ENCODE results near the gene AMPH. TPM values are rescaled to one million over a fixed set of nuclear protein-coding genes. Genes with fewer than 3 reads are reported as not detected.
"Not testable (repeated sequence)": the region's sequence is repeated elsewhere in the genome, so short reads cannot be mapped to it uniquely, and the experiment has no call there.

The AMPH gene
- total RNA-seq, 1 donor from 2014 or later = 10.7 TPM

DNA sequence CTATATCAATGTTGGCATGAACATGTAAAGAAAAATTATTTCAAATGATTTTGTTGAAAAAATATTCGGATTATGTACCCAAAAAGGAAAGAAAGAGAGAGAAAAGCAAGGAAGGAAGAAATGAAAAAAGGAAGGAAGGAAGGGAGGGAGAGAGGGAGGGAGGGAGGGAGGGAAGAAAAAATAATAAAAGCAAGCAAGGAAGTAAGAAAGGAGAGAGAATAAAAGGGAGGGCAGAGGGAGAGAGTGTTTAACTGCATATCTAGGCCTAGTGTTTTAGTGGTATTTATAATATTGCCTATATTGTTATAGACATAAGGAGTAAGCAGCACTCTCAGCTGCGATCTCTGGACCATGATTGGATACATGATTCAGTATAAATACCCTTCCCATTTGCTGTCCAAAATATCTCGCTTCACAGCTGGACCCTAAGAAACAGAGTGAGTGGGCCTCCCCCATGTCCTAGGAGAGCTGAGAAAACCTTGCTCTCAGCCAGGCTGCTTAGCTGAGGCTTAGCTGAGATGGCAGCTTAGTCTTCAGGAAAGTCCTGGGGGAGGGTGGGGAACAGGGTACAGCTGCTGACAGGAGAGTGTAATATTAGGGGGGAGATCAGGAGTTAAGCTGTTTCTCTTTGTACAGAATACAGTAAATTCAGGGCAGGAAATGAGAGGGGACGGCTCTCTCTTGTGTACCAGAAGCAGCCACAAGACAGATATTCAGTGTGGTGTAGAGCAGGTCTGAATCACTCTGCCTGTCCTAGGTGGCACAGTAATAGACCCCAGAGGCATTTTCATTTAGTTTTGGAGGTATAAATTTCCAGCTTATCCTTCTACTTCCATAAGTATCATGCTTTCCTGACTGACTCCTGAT, 291.0 kb downstream of the AMPH start:
- Mint-ChIP-seq H3K36me3 (ENCODE audit: unreplicated experiment) (no peaks in the 10 kb centered on the region), H3K4me3 (ENCODE audit: unreplicated experiment) (no peak overlapping the region), H3K9me3 (ENCODE audit: unreplicated experiment) (no peaks in the 10 kb centered on the region), H3K27me3 (ENCODE audit: unreplicated experiment) (no peaks in the 10 kb centered on the region), H3K27ac (ENCODE audit: unreplicated experiment) (no peak overlapping the region), H3K4me1 (ENCODE audit: unreplicated experiment) (peaks cover 5% of the 10 kb centered on the region)
- DNase-seq (ENCODE audit: extremely low spot score, unreplicated experiment) = no peak
- TF ChIP-seq, protein P1, sequence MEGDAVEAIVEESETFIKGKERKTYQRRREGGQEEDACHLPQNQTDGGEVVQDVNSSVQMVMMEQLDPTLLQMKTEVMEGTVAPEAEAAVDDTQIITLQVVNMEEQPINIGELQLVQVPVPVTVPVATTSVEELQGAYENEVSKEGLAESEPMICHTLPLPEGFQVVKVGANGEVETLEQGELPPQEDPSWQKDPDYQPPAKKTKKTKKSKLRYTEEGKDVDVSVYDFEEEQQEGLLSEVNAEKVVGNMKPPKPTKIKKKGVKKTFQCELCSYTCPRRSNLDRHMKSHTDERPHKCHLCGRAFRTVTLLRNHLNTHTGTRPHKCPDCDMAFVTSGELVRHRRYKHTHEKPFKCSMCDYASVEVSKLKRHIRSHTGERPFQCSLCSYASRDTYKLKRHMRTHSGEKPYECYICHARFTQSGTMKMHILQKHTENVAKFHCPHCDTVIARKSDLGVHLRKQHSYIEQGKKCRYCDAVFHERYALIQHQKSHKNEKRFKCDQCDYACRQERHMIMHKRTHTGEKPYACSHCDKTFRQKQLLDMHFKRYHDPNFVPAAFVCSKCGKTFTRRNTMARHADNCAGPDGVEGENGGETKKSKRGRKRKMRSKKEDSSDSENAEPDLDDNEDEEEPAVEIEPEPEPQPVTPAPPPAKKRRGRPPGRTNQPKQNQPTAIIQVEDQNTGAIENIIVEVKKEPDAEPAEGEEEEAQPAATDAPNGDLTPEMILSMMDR (IDR thresholded peaks at IDR 0.05) = no peak

GRCh38 chr7:38336148-38336515, 295.0 kb downstream of the AMPH start:
- H3K27ac Mint-ChIP-seq (ENCODE audit: unreplicated experiment); H3K4me1 Mint-ChIP-seq (ENCODE audit: unreplicated experiment); H3K36me3 Mint-ChIP-seq (ENCODE audit: unreplicated experiment); H3K9me3 Mint-ChIP-seq (ENCODE audit: unreplicated experiment); H3K4me3 Mint-ChIP-seq (ENCODE audit: unreplicated experiment); DNase-seq (ENCODE audit: extremely low spot score, unreplicated experiment): not testable (repeated sequence)
- H3K27me3 Mint-ChIP-seq (ENCODE audit: unreplicated experiment) = peaks cover 11% of the 10 kb centered on the region

DNA sequence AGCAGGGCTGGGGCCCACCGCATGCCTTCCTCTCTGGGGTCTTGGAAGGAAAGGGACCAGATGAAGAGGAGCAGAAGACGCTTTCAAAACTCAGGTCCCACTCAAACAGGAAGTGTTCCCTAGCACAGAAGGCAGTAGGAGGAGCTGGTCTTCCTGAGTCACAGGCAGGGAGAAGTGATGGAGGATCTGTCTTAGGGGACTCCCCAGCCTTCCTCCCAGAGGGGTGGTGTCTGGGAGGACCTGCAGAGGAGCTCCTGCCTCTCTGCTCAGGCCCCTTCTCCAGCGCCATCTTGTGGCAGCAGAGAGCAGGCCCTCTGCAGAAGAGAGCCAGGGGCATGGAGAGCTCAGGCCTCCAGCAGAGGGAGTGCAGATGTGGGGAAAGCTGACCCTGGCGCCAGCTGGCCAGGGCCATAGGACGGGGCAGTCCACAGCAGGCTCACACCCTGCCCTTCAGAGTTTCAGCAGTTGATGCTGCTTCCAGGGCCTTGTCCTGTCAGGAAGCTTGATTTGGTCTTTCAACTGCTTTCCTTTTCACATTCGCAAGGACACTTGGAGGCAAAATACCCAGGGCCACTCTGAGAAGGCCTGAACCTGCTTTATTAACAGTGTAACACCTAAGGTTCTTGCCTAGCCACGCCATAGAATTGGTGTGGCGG, 295.6 kb downstream of the AMPH start:
- Mint-ChIP-seq H3K9me3 (ENCODE audit: unreplicated experiment) (no peaks in the 10 kb centered on the region), H3K4me1 (ENCODE audit: unreplicated experiment) (peaks cover 5% of the 10 kb centered on the region), H3K27ac (ENCODE audit: unreplicated experiment) (no peak overlapping the region), H3K36me3 (ENCODE audit: unreplicated experiment) (no peaks in the 10 kb centered on the region), H3K27me3 (ENCODE audit: unreplicated experiment) (peaks cover 11% of the 10 kb centered on the region), H3K4me3 (ENCODE audit: unreplicated experiment) (no peak overlapping the region)
- DNase-seq (ENCODE audit: extremely low spot score, unreplicated experiment) = peak; percentile 90
- TF ChIP-seq, protein P1 (IDR thresholded peaks at IDR 0.05) = peak; percentile 89

- H3K36me3 Mint-ChIP-seq (ENCODE audit: unreplicated experiment) = no peaks in the 10 kb centered on the region
- TF ChIP-seq, protein P1 (IDR thresholded peaks at IDR 0.05) = no peak
- no peak overlapping the region for H3K4me3 Mint-ChIP-seq (ENCODE audit: unreplicated experiment)
- H3K27me3 Mint-ChIP-seq (ENCODE audit: unreplicated experiment) = peaks cover 11% of the 10 kb centered on the region
- H3K9me3 Mint-ChIP-seq (ENCODE audit: unreplicated experiment) = no peaks in the 10 kb centered on the region
- no peak for DNase-seq (ENCODE audit: extremely low spot score, unreplicated experiment)
- peaks cover 5% of the 10 kb centered on the region for H3K4me1 Mint-ChIP-seq (ENCODE audit: unreplicated experiment)
- H3K27ac Mint-ChIP-seq (ENCODE audit: unreplicated experiment) = no peak overlapping the region
Observed at GRCh38 chr7:38335128-38335491, 296.1 kb downstream of the AMPH start.

DNA sequence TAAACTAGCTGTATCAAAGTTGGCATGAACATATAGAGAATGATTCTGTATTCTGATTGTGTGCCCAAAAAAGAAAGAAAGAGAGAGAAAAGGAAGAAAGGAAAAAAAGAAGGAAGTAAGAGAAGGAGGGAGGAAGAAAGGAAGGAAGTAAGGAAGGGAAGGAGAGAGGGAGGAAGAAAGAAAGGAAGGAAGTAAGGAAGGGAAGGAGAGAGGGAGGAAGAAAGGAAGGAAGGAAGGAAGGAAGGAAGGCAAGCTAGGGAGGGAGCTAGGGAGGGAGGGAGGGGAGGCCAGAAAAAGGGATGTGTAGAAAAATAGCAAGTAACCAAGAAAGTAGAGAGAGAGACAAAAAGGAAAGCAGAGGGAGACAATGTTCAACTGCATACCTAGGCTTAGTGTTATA, 297.0 kb downstream of the AMPH start:
- Mint-ChIP-seq H3K4me3 (ENCODE audit: unreplicated experiment) (no peak overlapping the region), H3K27me3 (ENCODE audit: unreplicated experiment) (peaks cover 11% of the 10 kb centered on the region), H3K9me3 (ENCODE audit: unreplicated experiment) (no peaks in the 10 kb centered on the region), H3K27ac (ENCODE audit: unreplicated experiment) (no peak overlapping the region), H3K36me3 (ENCODE audit: unreplicated experiment) (no peaks in the 10 kb centered on the region), H3K4me1 (ENCODE audit: unreplicated experiment) (peaks cover 5% of the 10 kb centered on the region)
- TF ChIP-seq, protein P1 (IDR thresholded peaks at IDR 0.05) = no peak
- DNase-seq (ENCODE audit: extremely low spot score, unreplicated experiment) = no peak

Measured in osteocyte (in vitro differentiated cells).